H1 (cell line): ENCODE results near the gene ARID3B. TPM values are rescaled to one million over a fixed set of nuclear protein-coding genes. Genes with fewer than 3 reads are reported as not detected.

Experiments used
- ATF2 ChIP-seq: IDR thresholded peaks from 2 replicates; pipeline ENCODE4 v1.6.1; 2012; ENCODE audit warnings: low read length, inconsistent platforms
- CEBPB ChIP-seq: IDR thresholded peaks from 2 replicates; pipeline ENCODE4 v1.6.1; 2012; ENCODE audit warnings: low read depth, low read length
- CHD2 ChIP-seq: IDR thresholded peaks from 2 replicates; pipeline ENCODE4 v1.6.1; 2012; ENCODE audit warnings: low read length, improper control_type of control experiment
- CTCF ChIP-seq, 3 experiments: IDR thresholded peaks; 1 replicate in 2 of 3; 2 replicates in 1 of 3; pipeline versions ENCODE4 v1.5.1 to v1.6.1; 2011; ENCODE audit warnings: low read length in 3 of 3, mild to moderate bottlenecking in 3 of 3, inconsistent platforms in 2 of 3, low read depth in 1 of 3, moderate library complexity in 1 of 3; ENCODE audit not compliant: insufficient read depth in 1 of 3; ENCODE audit errors: control extremely low read depth in 1 of 3
- POLR2A ChIP-seq, 2 experiments: IDR thresholded peaks; 1 replicate in 1 of 2; 2 replicates in 1 of 2; pipeline ENCODE4 v1.6.1; 2011; ENCODE audit warnings: low read depth in 2 of 2, low read length in 2 of 2, mild to moderate bottlenecking in 2 of 2; ENCODE audit errors: control extremely low read depth in 1 of 2
- RNF2 ChIP-seq: fragments of 200-900, 300-1000 bp; sonication (generic); IDR thresholded peaks from 2 replicates; pipeline ENCODE4 v1.7.1; 2016; ENCODE audit warnings: borderline replicate concordance, low read depth, mild to moderate bottlenecking, antibody characterized with exemption, low read length; ENCODE audit not compliant: poor library complexity, severe bottlenecking; ENCODE audit errors: missing control alignments
- SP2 ChIP-seq: IDR thresholded peaks from 2 replicates; pipeline ENCODE4 v1.6.1; 2012; ENCODE audit warnings: mild to moderate bottlenecking, low read length, inconsistent platforms
- TEAD4 ChIP-seq: IDR thresholded peaks from 2 replicates; pipeline ENCODE4 v1.6.1; 2012; ENCODE audit warnings: low read depth, low read length, inconsistent platforms, mixed read lengths
- ZNF274 ChIP-seq: IDR thresholded peaks from 2 replicates; pipeline ENCODE4 v1.7.0; 2012; ENCODE audit warnings: low read length, borderline replicate concordance; ENCODE audit errors: extremely low read depth
- polyA plus RNA-seq, 7 experiments: library from polyadenylated mRNA; depleted of rRNA in 3 of 7; stranded (reverse) in 5 of 7; unstranded in 2 of 7; fragments of >200 nt in 5 of 7; fragments of 200-250 nt in 2 of 7; gene quantifications; 1 replicate in 5 of 7; 2 replicates in 1 of 7; 4 replicates in 1 of 7; pipeline versions ENCODE4 v1.2.1 to v1.2.3, GENCODE V29; 2011 to 2013; ENCODE audit warnings: missing spikeins in 2 of 7, mixed read lengths in 2 of 7
- total RNA-seq: library from RNA; stranded (reverse); fragmentation: NEBNext Ultra II Directional; extraction: Animal tissue kit (Norgen Biotek cat#: 25700); gene quantifications from 2 replicates; pipeline ENCODE4 v1.2.1, GENCODE V29; 2021

The ARID3B gene
- total and polyA plus RNA-seq, 2 of the 8 experiments (the other 6 are each of a cell fraction or from before 2014, with no cell fraction given), result 81.0 to 115 TPM

GRCh38 chr15:74635228-74635627 lies 94.2 kb downstream of the ARID3B start (continued):
- TF ChIP-seq RNF2 (no peak), CHD2 (no peak), ATF2 (no peak), CTCF (IDR thresholded peaks at IDR 0.05; ENCODE audit: control extremely low read depth in 1 of 3, insufficient read depth in 1 of 3, low read depth in 1 of 3, low read length in 3 of 3) (peak; percentile 92 to 97 (median 97)), POLR2A (IDR thresholded peaks at IDR 0.05; ENCODE audit: control extremely low read depth in 1 of 2, low read depth in 2 of 2, low read length in 2 of 2) (no peak), ZNF274 (no peak), TEAD4 (no peak), SP2 (no peak), CEBPB (no peak)
- TF ChIP-seq, all 59 proteins: peak for 4
